ENCODE results near the gene DNAJB1.
"Not testable (repeated sequence)": the region's sequence is repeated elsewhere in the genome, so short reads cannot be mapped to it uniquely, and the experiment has no call there.

The DNAJB1 gene

DNA sequence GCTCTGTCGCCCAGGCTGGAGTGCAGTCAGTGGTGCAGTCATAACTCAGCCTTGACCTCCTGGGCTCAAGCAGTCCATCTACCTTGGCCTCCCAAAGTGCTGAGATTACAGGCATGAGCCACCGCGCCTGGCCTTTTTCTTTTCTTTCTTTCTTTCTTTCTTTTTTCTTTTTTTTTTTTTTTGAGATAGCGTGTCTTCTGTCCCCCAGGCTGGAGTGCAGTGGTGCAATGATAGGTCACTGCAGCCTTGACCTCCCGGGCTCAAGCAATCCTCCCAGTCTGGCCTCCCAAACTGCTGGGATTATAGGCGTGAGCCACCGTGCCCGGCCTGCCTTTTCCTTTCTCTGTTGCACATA lies 33.8 kb upstream of the DNAJB1 start:
- FAIRE-seq, result not testable (repeated sequence)

DNA sequence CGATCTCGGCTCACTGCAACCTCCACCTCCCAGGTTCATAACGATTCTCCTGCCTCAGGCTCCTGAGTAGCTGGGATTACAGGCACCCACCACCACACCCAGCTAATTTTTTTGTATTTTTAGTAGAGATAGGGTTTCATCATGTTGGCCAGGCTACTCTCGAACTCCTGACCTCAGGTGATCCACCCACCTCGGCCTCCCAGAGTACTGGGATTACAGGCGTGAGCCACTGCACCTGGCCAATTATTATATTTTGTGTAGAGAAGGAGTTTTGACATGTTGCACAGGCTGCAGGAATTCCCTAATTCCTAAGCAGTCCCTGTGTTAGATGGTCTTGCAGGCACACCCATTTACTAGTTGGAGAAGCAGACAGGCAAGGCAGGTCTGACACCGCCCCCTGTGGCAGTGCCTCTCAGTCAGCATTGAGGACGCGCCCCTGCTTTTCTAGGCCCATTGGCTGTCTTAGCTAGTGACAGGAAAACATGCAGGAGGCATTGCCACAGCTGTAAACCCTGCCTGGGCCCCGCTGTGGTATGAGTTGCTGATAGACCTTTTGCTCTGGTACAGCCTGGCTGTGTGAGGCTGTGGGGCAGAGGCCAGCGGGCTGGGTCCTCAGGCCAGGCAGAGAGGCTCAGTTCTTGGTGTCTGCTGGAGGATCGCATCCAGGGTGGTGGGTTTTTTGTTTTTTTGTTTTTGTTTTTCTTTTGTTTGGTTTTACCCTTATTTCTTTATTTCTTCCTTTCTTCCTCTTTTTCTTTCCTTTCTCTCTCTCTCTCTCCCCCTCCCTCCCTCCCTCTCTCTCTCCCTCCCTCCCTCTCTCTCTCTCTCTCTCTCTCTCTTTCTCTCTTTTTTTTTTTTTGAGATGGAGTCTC lies 33.2 kb upstream of the DNAJB1 start:
- FAIRE-seq, result not testable (repeated sequence)

DNA sequence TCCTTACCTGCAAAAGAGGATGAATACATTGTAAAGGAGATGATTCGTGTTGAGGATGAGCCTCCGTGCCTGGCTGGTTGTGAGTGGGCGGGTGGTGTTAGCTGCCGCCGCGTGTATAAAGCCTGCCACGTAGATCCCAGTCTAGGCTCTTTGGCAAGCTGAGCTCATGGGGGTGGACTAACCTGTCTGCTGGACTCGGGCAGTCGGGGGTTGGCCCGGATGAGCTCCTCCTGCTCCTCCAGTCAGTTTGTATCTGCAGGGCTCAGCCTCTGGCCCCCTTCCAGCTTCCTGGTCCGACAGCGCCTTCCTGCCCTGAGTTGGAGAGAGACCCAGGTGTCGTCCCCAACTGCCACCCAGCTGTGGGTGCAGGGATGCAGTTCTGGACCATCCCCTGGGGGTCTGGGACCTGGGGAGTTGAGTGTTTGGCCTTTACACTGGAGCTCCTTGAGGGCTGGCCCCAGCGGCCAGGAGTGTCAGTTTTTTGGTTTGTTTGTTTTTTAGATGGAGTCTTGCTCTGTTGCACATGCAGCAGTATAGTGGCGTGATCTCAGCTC lies 32.1 kb upstream of the DNAJB1 start:
- no peak for FAIRE-seq

GRCh38 chr19:14545716-14546082 lies 27.5 kb upstream of the DNAJB1 start:
- no peak for FAIRE-seq

DNA sequence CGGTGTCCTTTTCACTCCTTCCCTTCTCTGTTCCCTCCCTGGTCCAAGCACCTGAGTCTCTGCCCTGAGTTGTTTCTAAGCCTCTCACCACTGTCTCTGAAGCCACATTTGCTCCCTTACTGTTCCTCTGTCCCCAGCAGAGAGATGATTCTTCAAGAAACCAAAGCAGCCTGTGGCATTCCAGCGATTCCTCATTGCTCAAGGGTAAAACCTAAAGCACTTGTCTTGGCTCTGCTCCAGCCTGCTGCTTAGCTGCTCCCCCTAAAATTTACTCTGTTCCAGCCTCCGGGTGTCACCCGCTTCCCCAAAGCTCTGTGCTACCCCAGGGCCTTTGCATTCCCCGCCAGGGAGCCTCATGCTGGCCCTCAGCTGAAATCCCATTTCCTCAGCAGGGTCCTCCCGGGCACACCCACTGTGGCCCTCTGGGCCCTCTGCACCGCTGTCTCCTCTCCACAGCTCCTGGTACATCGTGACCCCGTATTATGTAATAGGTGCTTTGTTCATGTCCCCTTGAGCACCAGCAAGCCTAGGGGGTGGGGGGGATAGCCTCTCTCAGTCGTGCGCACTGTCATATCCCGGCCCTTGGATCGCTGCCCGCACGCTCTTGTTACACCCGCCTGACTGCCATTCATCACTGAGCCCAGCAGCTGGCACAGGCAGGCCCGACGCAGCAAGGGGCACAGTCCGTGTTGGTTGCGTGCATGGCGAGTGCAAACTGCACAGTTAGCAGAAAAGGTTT lies 26.9 kb upstream of the DNAJB1 start:
- FAIRE-seq, result no peak

- no peak for FAIRE-seq
Measured at GRCh38 chr19:14544047-14544446, 25.9 kb upstream of the DNAJB1 start.

- no peak for FAIRE-seq
Measured at GRCh38 chr19:14542711-14543328, 24.6 kb upstream of the DNAJB1 start.

DNA sequence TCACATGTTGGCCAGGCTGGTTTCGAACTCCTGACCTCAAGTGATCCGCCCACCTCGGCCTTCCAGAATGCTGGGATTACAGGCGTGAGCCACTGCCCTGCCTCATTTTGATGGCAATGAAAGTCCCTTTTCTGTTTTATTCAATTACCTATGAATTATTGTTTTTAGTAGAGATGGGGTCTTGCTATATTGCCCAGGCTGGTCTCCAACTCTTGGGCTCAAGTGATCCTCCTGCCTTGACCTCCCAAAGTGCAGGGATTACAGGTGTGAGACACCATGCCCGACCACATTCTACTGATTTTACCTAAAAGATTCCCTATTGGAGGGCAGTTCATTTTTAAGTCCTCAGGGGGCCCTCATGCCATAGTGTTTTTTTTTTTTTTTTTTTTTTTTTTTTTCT lies 23.8 kb upstream of the DNAJB1 start:
- not testable (repeated sequence) for FAIRE-seq

DNA sequence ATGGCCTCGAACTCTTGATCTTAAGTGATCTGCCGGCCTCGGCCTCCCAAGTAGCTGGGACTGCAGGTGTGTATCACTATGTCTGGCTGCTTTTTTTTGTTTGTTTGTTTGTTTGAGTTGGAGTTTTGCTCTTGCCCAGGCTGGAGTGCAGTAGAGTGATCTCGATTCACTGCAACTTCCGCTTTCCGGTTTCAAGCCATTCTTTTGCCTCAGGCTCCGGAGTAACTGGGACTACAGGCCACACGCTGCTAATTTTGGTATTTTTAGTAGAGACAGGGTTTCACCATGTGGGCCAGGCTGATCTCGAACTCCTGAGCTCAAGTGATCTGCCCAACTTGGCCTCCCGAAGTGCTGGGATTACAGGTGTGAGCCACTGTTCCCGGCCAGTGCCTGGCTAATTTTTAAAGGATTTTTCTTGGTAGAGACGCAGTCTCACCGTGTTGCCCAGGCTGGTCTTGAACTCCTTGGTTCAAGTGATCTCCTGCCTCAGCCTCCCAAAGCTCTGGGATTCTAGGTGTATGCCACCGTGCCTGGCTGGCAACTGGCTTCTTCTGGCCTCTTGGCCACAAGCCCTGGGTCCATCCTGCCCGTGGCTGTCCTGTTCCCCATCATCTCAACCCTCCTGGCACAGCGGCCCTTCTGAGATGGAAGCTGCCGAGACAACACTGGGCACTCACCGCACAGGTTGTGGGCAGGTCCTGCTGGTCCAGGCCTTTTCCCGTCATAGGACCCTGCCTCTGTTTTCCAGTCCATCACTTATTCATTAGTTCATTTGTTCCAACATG lies 22.7 kb upstream of the DNAJB1 start:
- no peak for FAIRE-seq

DNA sequence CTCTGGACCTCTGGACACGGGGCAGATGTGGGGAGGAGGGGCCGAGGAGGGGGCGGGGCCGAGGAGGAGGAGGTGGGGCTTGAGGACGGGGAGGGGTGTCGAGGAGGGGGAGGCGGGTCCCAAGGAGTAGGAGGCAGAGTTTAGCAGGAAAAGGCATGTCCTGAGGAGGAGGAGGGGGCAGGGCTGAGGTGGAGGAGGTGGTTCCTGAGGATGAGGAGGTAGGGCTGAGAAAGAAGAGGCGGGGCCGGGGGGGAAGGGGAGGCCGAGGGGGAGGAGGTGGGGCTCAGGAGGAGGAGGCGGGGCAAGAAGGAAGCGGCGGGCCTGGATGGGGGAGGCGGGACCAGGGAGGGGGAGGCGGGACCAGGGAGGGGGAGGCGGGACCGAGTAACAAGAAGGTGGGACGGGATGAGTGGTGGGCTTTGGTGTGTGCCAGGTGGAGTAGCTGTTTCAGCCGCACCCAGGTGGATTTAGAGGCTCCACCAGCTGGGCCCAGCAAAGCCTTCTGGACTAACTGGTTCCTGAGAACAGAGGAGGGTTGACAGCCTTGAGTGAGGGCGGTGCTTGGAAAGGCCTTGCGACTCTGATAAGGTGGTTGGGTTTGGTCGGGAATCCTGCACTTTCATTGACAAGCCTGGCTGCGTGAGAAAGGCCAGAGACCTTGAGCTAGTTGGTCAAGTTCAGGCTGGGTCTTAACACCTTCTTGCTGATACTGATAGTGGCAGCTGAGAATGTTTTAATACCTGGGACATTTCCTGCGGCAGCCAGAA lies 18.9 kb upstream of the DNAJB1 start:
- FAIRE-seq, result no peak

- no peak for FAIRE-seq
Measured at GRCh38 chr19:14533450-14533849, 15.3 kb upstream of the DNAJB1 start.

- FAIRE-seq, result no peak
Measured at GRCh38 chr19:14530506-14530905, 12.3 kb upstream of the DNAJB1 start.

DNA sequence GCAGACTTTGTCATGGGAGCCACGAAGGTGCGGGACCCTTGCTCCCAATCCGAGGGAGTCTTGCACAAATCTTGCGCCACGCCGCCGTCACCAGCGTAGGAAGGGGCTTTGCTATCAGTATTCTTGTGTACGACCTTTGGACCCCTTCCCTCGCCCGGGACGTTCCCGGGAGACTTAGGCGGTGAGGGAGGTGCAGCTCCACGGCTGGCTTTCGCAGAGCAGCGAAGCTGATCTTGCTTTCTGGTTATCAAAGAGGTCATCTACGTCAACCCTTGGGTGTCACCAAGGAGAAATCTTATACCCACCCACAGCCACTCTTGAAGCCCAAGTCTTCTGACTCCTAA lies 11.8 kb upstream of the DNAJB1 start:
- no peak for FAIRE-seq

DNA sequence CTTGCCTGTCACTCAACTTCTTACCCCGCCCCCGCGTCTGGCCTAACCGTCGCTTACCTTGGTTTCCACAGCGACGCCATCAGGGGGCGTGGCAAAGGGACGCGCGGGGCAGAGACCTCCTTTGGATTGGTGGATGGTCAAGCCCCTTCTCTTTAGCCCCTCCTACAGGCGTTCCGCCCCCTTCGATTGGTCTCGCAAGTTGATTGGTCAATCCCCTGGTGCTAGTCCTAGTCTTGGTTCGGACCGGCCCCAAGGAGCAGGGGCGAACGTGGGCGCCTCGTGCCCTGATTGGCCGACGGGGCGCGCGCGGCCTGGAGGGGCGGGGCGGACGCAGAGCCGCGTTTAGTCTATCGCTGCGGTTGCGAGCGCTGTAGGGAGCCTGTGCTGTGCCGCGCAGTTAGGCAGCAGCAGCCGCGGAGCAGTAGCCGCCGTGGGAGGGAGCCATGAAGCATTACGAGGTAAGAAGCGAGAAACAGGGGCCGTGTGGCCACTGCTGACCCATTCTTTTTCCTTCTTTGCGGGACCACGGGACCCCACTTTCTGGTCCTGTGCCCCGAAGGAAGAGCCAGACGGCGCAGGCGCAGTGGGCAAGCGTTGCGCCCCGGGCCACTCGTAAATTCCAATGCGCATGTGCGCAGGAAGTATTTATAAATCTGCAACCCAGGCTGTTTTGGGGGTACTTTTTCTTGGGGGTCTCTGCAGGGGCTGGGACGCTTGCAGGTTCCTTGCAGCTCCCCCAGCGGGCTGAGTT lies 11.2 kb upstream of the DNAJB1 start, which contains the start of gene TECR:
TSS of gene TECR (plus strand) at position 341 of the 751 bp plus-strand sequence. CDS start at position 444, 103 bp downstream.
- FAIRE-seq, result no peak

DNA sequence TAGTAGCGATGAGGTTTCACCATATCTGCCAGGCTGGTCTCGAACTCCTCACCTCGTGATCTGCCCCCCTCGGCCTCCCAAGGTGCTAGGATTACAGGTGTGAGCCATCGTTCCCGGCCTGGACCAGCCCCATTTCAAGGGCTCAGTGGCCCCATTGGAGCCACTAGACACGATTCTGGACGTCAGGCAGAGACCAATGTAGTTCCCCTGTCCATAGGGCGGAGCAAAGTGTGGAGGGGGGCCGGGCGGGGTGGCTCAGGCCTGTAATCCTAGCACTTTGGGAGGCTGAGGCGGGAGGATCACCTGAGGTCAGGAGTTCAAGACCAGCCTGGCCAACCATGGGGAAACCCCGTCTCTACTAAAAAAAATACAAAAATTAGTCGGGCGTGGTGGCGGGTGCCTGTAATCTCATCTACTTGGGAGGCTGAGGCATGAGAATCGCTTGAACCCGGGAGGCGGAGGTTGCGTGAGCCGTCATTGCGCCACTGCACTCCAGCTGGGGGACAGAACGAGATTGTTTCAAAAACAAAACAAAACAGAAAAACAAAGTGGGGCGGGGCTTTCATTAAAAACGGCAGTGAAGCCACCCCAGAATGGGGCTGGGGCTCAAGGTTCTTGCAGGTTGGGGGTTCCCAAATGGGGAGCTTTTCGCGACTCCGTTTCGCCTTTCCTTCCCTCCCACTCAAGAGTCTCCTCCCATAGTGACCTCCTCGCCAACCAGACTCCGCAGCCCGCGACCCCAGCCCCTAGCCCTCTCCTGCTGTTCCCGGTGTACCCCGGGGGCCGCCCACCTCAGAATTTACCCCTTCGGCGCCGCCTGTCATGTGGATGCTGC lies 10.4 kb upstream of the DNAJB1 start:
- no peak for FAIRE-seq

DNA sequence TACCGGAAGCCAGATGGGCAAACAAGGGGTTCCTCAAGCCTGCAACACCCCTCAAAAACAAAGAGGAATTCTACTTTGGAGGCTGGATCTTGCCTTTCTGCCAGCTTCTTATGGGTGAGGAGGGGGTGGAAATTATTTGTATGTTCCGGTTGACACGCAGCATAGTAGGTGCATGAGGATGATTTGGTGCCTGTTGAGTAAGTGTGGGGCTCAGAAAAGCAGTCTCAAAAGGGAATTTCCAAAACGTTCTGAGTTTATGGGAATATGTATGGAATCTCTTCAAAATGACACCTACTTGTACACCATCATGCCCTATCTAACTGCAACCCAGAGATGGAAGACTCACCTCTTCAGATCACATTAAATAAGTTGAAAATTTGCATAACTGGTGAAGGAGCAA lies 8.2 kb upstream of the DNAJB1 start:
- FAIRE-seq, result no peak

DNA sequence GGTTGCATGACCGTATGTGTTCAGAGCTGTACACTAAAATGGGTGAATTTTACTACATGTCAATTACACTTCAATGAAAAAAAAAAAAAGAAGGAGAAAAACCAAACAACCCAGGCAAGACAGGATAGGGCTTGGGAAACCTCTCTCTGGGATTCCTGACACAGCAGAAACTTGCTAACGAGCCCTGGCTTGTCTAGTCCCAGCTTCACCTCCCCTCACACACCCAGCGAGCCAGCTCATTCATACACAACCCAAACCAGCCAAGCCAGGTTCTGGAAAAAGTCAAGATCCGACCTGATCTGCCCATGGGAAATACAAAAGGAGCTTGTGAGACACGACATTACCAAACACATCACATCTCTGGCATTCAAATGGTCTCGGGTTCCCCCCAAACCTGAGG lies 7.5 kb upstream of the DNAJB1 start:
- no peak for FAIRE-seq

GRCh38 chr19:14520543-14520942 lies 2.3 kb upstream of the DNAJB1 start:
- no peak for FAIRE-seq

DNA sequence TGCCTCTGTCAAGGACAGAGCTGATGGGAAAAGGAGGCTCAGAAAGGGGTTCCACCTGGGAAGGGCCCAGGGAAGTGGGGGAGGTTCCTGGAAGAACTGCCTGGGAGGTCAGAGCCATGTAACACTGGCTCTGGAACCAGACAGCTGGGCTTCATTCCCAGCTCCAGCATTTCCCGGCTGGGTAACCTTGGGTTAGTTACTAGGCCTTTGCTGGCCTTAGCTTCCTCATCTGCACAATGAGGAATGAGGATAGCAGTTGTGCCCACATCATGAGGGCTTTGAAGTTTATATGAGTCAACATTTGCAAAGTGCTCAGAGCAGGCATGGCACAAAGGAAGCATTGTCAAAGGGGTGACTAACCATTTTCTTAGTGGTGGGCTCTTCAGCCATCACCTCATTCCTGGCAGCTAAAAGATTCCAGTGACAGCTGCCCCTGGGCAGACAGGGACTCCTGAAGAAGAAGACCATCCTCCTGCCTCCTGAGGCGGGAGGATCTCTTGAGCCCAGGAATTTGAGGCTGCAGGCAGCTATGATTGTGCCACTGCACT lies 1.7 kb upstream of the DNAJB1 start:
- no peak for FAIRE-seq

All from islet of Langerhans (tissue), 1 donor.